PC-3 (cell line): ENCODE results near the gene NHERF2.

ENCODE experiments used
- CTCF ChIP-seq: fragments of 300-600 bp; sonication (generic); conservative IDR thresholded peaks from 2 replicates; pipeline ENCODE4 v1.5.1; 2017; ENCODE audit warnings: antibody characterized with exemption, low read depth, mild to moderate bottlenecking, low read length
- EZH2 ChIP-seq: fragments of 300-600 bp; sonication (generic); IDR thresholded peaks from one replicate; pipeline ENCODE4 v1.6.1; 2017; ENCODE audit warnings: antibody characterized with exemption, mild to moderate bottlenecking, low read length; ENCODE audit not compliant: unreplicated experiment

GRCh38 chr16:2037647-2038381 lies 11.1 kb downstream of the NHERF2 start:
- TF ChIP-seq CTCF (no peak), EZH2 (no peak)
